Omental fat pad (tissue), 4 donors: ENCODE data around the gene COPE. TPM values are rescaled to one million over a fixed set of nuclear protein-coding genes. Genes with fewer than 3 reads are reported as not detected.

ENCODE experiments used
- ATAC-seq: fragments of 150-250 bp; one replicate; pipeline ENCODE4 v1.9.1; 2016; ENCODE audit warnings: mild to moderate bottlenecking, moderate library complexity; ENCODE audit not compliant: low FRiP score
- DNase-seq: peaks from one replicate; pipeline ENCODE4 v3.0.0-alpha.2; 2019; ENCODE audit warnings: low spot score
- total RNA-seq, 4 donors: library from RNA; depleted of rRNA; stranded (reverse); fragments of >200 nt; gene quantifications; one replicate each; pipeline ENCODE4 v1.1.0, GENCODE V29; 2016
- TF ChIP-seq, protein P1 (sequence below), 3 donors: fragments of 450-650 bp; IDR thresholded peaks; one replicate each; pipeline ENCODE4 v1.5.1; 2016 to 2017; ENCODE audit warnings: antibody characterized with exemption in 3 of 3, mild to moderate bottlenecking in 3 of 3, moderate library complexity in 2 of 3

COPE gene
- total RNA-seq, 4 donors from 2014 or later, result 158 to 202 (median 169) TPM

GRCh38 chr19:18855647-18856384, 63.4 kb downstream of the COPE start:
- no peak for DNase-seq
- TF ChIP-seq, protein P1, sequence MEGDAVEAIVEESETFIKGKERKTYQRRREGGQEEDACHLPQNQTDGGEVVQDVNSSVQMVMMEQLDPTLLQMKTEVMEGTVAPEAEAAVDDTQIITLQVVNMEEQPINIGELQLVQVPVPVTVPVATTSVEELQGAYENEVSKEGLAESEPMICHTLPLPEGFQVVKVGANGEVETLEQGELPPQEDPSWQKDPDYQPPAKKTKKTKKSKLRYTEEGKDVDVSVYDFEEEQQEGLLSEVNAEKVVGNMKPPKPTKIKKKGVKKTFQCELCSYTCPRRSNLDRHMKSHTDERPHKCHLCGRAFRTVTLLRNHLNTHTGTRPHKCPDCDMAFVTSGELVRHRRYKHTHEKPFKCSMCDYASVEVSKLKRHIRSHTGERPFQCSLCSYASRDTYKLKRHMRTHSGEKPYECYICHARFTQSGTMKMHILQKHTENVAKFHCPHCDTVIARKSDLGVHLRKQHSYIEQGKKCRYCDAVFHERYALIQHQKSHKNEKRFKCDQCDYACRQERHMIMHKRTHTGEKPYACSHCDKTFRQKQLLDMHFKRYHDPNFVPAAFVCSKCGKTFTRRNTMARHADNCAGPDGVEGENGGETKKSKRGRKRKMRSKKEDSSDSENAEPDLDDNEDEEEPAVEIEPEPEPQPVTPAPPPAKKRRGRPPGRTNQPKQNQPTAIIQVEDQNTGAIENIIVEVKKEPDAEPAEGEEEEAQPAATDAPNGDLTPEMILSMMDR (IDR thresholded peaks at IDR 0.05), result no peak
- ATAC-seq, result no peak

DNA sequence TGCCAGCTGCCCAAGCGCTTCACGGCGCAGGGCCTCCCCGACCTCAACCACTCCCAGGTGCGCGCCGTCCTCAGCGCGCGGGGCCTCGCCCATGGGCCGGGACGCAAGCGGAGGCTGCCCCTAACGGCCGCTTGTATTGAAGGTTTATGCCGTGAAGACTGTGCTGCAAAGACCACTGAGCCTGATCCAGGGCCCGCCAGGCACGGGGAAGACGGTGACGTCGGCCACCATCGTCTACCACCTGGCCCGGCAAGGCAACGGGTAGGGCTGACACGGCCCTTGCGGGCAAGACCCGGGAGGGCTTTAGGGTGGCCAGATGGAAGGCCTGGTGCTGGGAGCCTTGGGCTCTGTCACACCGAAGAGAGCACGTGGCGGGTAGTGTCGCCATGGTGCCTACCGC, 64.2 kb downstream of the COPE start:
- TF ChIP-seq, protein P1 (IDR thresholded peaks at IDR 0.05), result no peak
- no peak for DNase-seq
- ATAC-seq, result no peak

GRCh38 chr19:18853755-18854427, 65.3 kb downstream of the COPE start:
- no peak for ATAC-seq
- no peak for DNase-seq
- TF ChIP-seq, protein P1 (IDR thresholded peaks at IDR 0.05), result no peak

GRCh38 chr19:18852648-18853047, 66.5 kb downstream of the COPE start:
- TF ChIP-seq, protein P1 (IDR thresholded peaks at IDR 0.05), result no peak
- no peak for ATAC-seq
- DNase-seq, result no peak

DNA sequence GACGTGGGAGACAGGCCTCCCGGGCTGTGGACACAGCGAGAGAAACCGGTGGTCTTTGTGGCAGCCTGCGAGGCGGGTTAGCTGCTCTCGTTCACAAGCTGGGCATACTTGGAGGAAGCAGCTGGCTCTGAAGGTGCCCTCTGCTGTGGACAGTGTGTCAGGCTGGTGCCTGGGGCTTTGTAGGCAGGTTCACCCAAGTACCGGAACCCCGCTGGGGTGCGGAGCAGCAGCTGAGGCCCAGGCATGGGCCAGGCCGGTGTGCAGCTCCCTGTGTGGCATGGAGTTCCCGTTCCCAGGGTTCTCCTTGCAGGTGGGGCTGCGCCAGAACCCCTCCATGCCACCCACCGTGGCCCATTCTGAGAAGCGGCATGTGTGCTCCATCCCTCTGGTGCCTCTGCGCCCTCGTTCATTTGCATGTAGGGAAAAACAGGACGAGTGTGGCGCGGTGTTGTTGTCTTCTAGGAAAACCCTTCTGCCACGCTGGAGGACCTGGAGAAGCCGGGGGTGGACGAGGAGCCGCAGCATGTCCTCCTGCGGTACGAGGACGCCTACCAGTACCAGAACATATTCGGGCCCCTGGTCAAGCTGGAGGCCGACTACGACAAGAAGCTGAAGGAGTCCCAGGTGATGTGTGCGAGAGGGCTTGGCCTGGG, 67.4 kb downstream of the COPE start:
- DNase-seq, result no peak
- TF ChIP-seq, protein P1 (IDR thresholded peaks at IDR 0.05), result no peak
- no peak for ATAC-seq

GRCh38 chr19:18850471-18851375, 68.5 kb downstream of the COPE start:
- DNase-seq (no peak), ATAC-seq (no peak)
- TF ChIP-seq, protein P1 (IDR thresholded peaks at IDR 0.05), result no peak
